GM23338 (cell line): ENCODE measurements around the gene CD300A. TPM values are rescaled to one million over a fixed set of nuclear protein-coding genes. Genes with fewer than 3 reads are reported as not detected.

Source experiments
- ATAC-seq: fragments of 200-7000 bp; cut with Tn5 transposase; 3 replicates; pipeline ENCODE4 v1.9.1; 2020
- DNase-seq: peaks from one replicate; pipeline ENCODE4 v3.0.0-alpha.2; 2015; ENCODE audit warnings: low spot score
- H2AFZ ChIP-seq: fragments of 200-600 bp; sonication (generic); 2 replicates; pipeline ENCODE4 v1.8.0; 2016; ENCODE audit warnings: antibody characterized with exemption, mild to moderate bottlenecking, moderate library complexity
- H3F3A ChIP-seq: fragments of 200-600 bp; sonication (generic); replicated peaks from 2 replicates; pipeline ENCODE4 v1.8.0; 2017; ENCODE audit warnings: antibody characterized with exemption, mixed run types, low read depth
- H3K27ac ChIP-seq: fragments of 200-600 bp; sonication (generic); 2 replicates; pipeline ENCODE4 v1.6.1; 2016; ENCODE audit warnings: low read depth
- H3K27me3 ChIP-seq: fragments of 200-600 bp; sonication (generic); 2 replicates; pipeline ENCODE4 v1.8.0; 2016; ENCODE audit warnings: mild to moderate bottlenecking, mixed run types, moderate library complexity; ENCODE audit not compliant: insufficient read depth
- H3K36me3 ChIP-seq: fragments of 200-600 bp; sonication (generic); 2 replicates; pipeline ENCODE4 v1.8.0; 2016; ENCODE audit warnings: mild to moderate bottlenecking; ENCODE audit not compliant: insufficient read depth
- H3K4me1 ChIP-seq: fragments of 200-600 bp; sonication (generic); 2 replicates; pipeline ENCODE4 v1.8.0; 2016; ENCODE audit warnings: mild to moderate bottlenecking, moderate library complexity; ENCODE audit not compliant: insufficient read depth
- H3K4me2 ChIP-seq: fragments of 200-600 bp; sonication (generic); 2 replicates; pipeline ENCODE4 v1.7.1; 2017; ENCODE audit warnings: mixed run types
- H3K4me3 ChIP-seq: fragments of 200-600 bp; sonication (generic); 2 replicates; pipeline ENCODE4 v1.6.1; 2016; ENCODE audit warnings: mixed run types
- H3K79me2 ChIP-seq: fragments of 200-600 bp; sonication (generic); replicated peaks from 2 replicates; pipeline ENCODE4 v1.8.0; 2017; ENCODE audit warnings: mild to moderate bottlenecking; ENCODE audit not compliant: insufficient read depth
- H3K9me2 ChIP-seq: fragments of 200-600 bp; sonication (generic); 2 replicates; pipeline ENCODE4 v1.8.0; 2017; ENCODE audit not compliant: insufficient read depth
- H4K20me1 ChIP-seq: fragments of 200-600 bp; sonication (generic); replicated peaks from 2 replicates; pipeline ENCODE4 v1.8.0; 2017; ENCODE audit warnings: mild to moderate bottlenecking; ENCODE audit not compliant: insufficient read depth
- H3K27ac Mint-ChIP-seq: 2 replicates; pipeline ENCODE4 v1.8.0; 2020; ENCODE audit warnings: inconsistent platforms, mild to moderate bottlenecking, moderate library complexity, mixed read lengths
- H3K27me3 Mint-ChIP-seq: 3 replicates; pipeline ENCODE4 v1.8.0; 2022; ENCODE audit warnings: low read depth, mild to moderate bottlenecking, moderate library complexity, mixed read lengths, inconsistent platforms; ENCODE audit not compliant: insufficient read depth, poor library complexity
- H3K36me3 Mint-ChIP-seq: 3 replicates; pipeline ENCODE4 v1.8.0; 2021; ENCODE audit warnings: low read depth, mild to moderate bottlenecking, inconsistent platforms, moderate library complexity, mixed read lengths
- H3K4me1 Mint-ChIP-seq: 3 replicates; pipeline ENCODE4 v1.8.0; 2020; ENCODE audit warnings: mild to moderate bottlenecking, inconsistent platforms, mixed read lengths
- H3K4me3 Mint-ChIP-seq: 3 replicates; pipeline ENCODE4 v1.8.0; 2021; ENCODE audit warnings: moderate library complexity, mild to moderate bottlenecking, inconsistent platforms, mixed read lengths
- H3K9me3 Mint-ChIP-seq: 3 replicates; pipeline ENCODE4 v1.8.0; 2020; ENCODE audit warnings: moderate library complexity, mild to moderate bottlenecking, inconsistent platforms, mixed read lengths
- STAT1 ChIP-seq: IDR thresholded peaks from one replicate; pipeline ENCODE4 v1.6.1; 2016; ENCODE audit warnings: antibody characterized with exemption; ENCODE audit not compliant: unreplicated experiment
- ZNF331 ChIP-seq: fragments of 250-450 bp; sonication (Bioruptor Pico); IDR thresholded peaks from 2 replicates; pipeline ENCODE4 v1.5.0; 2020; ENCODE audit warnings: low read depth, mild to moderate bottlenecking, moderate library complexity
- polyA plus RNA-seq: library from polyadenylated mRNA; unstranded; fragments of >200 nt; fragmentation: Nextera tagmentation; extraction: Ambion mirVana; gene quantifications from 2 replicates; pipeline ENCODE4 v1.2.1, GENCODE V29; 2016
- small RNA-seq: library from RNA; depleted of rRNA; stranded (forward); fragments of <200 nt; gene quantifications from one replicate; pipeline ENCODE3, GENCODE V24; 2014; ENCODE audit warnings: low replicate concordance
- total RNA-seq: library from RNA; depleted of rRNA; stranded (reverse); fragments of >200 nt; shearing (Covaris generic); gene quantifications from 2 replicates; pipeline ENCODE4 v1.2.3, GENCODE V29; 2014; rRNA removed
- TF ChIP-seq, protein P1 (sequence below), 2 experiments: fragments of 200-600 bp in 1 of 2; sonication (generic) in 1 of 2; conservative IDR thresholded peaks; 2 replicates each; pipeline versions ENCODE4 v1.5.1 to v1.6.1; 2016 to 2017; ENCODE audit warnings: antibody characterized with exemption in 2 of 2, low read depth in 2 of 2, mild to moderate bottlenecking in 2 of 2, moderate library complexity in 1 of 2

CD300A gene
- total and polyA plus RNA-seq, 2 experiments from 2014 or later, result 0.37 to 0.45 TPM

- Histone ChIP-seq H3K4me3 (no peak overlapping the region), H3K9me2 (no peaks in the 10 kb centered on the region), H3K4me2 (no peak overlapping the region), H4K20me1 (no peaks in the 10 kb centered on the region), H3K27ac (no peak overlapping the region), H3K4me1 (no peaks in the 10 kb centered on the region), H2AFZ (no peak overlapping the region), H3F3A (no peaks in the 10 kb centered on the region), H3K27me3 (no peaks in the 10 kb centered on the region), H3K79me2 (no peaks in the 10 kb centered on the region), H3K36me3 (no peaks in the 10 kb centered on the region)
- Mint-ChIP-seq H3K9me3 (no peaks in the 10 kb centered on the region; the same call in 2 of the 3 replicates), H3K27me3 (peaks cover 10% of the 10 kb centered on the region), H3K27ac (no peak overlapping the region), H3K4me1 (peaks cover 4% of the 10 kb centered on the region), H3K36me3 (no peaks in the 10 kb centered on the region), H3K4me3 (no peak overlapping the region)
- peak; percentile 86 for DNase-seq
- TF ChIP-seq ZNF331 (CRISPR knock-in tag) (no peak), STAT1 (no peak)
- TF ChIP-seq, protein P1, sequence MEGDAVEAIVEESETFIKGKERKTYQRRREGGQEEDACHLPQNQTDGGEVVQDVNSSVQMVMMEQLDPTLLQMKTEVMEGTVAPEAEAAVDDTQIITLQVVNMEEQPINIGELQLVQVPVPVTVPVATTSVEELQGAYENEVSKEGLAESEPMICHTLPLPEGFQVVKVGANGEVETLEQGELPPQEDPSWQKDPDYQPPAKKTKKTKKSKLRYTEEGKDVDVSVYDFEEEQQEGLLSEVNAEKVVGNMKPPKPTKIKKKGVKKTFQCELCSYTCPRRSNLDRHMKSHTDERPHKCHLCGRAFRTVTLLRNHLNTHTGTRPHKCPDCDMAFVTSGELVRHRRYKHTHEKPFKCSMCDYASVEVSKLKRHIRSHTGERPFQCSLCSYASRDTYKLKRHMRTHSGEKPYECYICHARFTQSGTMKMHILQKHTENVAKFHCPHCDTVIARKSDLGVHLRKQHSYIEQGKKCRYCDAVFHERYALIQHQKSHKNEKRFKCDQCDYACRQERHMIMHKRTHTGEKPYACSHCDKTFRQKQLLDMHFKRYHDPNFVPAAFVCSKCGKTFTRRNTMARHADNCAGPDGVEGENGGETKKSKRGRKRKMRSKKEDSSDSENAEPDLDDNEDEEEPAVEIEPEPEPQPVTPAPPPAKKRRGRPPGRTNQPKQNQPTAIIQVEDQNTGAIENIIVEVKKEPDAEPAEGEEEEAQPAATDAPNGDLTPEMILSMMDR (conservative IDR thresholded peaks at IDR 0.05; ENCODE audit: low read depth in 2 of 2), result no peak
- peak; percentile 85 for ATAC-seq
These were observed 65.7 kb downstream of the CD300A start for GRCh38 chr17:74532115-74532514.

Small RNA genes lying within 50 kb of the gene (small RNA-seq; reads per million reads assigned to genes)
- not detected for gene RNA5SP448

Other genes with a start within 250 kb of the CD300A start
- not detected in 2 replicates for gene DNAI2, start 192.4 kb upstream of the CD300A start, total RNA-seq
- gene DNAI2, start 192.4 kb upstream of the CD300A start, polyA plus RNA-seq, result 0.21 TPM in 1 of 2 replicates, not detected in the other
- 0.27 and 0.35 TPM in 2 replicates for gene KIF19, start 140.4 kb upstream of the CD300A start, total RNA-seq
- gene KIF19, start 140.4 kb upstream of the CD300A start, polyA plus RNA-seq, result 0.07 and 0.36 TPM in 2 replicates
- 4.9 and 5.0 TPM in 2 replicates for gene BTBD17, start 104.8 kb upstream of the CD300A start, total RNA-seq
- 1.7 and 1.9 TPM in 2 replicates for gene BTBD17, start 104.8 kb upstream of the CD300A start, polyA plus RNA-seq
- gene GPR142, start 99.1 kb upstream of the CD300A start, total RNA-seq, result not detected in 2 replicates
- gene GPR142, start 99.1 kb upstream of the CD300A start, polyA plus RNA-seq, result not detected in 2 replicates
- gene GPRC5C, start 34.5 kb upstream of the CD300A start, total RNA-seq, result 20.7 and 22.4 TPM in 2 replicates
- 8.9 and 9.0 TPM in 2 replicates for gene GPRC5C, start 34.5 kb upstream of the CD300A start, polyA plus RNA-seq
- not detected in 2 replicates for gene CD300LB, start 64.8 kb downstream of the CD300A start, total RNA-seq
- gene CD300LB, start 64.8 kb downstream of the CD300A start, polyA plus RNA-seq, result not detected in 2 replicates
- gene CD300C, start 79.5 kb downstream of the CD300A start, total RNA-seq, result not detected in 2 replicates
- not detected in 2 replicates for gene CD300C, start 79.5 kb downstream of the CD300A start, polyA plus RNA-seq
- gene CD300H, start 100.9 kb downstream of the CD300A start, total RNA-seq, result not detected in 2 replicates
- not detected in 2 replicates for gene CD300H, start 100.9 kb downstream of the CD300A start, polyA plus RNA-seq
- not detected in 2 replicates for gene CD300LD, start 125.6 kb downstream of the CD300A start, total RNA-seq
- not detected in 2 replicates for gene CD300LD, start 125.6 kb downstream of the CD300A start, polyA plus RNA-seq
- not detected in 2 replicates for gene CD300E, start 157.1 kb downstream of the CD300A start, total RNA-seq
- not detected in 2 replicates for gene CD300E, start 157.1 kb downstream of the CD300A start, polyA plus RNA-seq
- not detected in 2 replicates for gene CD300LF, start 246.3 kb downstream of the CD300A start, total RNA-seq
- not detected in 2 replicates for gene CD300LF, start 246.3 kb downstream of the CD300A start, polyA plus RNA-seq